ENCODE results near the gene MEIOB.

DNA sequence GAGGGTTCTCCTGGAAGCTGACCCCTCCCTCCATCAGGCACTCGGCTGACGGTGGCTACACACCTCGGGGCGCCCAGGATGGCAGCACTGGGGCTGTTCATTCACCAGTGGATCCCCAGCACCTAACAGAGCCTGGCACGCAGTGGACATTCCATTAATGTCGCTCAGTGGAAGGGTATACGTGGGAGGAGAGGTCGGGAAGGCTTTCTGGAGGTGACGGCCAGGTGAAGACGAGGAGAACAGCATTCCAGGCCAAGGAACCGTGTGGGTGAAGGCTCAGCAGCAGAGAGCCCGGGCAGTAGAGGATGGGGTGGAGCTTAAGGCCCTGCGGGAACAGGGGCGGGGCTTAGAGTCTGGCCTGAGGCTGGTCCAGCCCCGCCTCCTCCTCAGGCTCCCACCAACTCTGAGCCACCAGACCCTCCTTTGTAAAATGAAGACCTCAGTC lies 48.8 kb upstream of the MEIOB start:
- TF ChIP-seq EZH2 (IDR thresholded peaks at IDR 0.05; ENCODE audit: low read depth) = no peak
- TF ChIP-seq, protein P1, sequence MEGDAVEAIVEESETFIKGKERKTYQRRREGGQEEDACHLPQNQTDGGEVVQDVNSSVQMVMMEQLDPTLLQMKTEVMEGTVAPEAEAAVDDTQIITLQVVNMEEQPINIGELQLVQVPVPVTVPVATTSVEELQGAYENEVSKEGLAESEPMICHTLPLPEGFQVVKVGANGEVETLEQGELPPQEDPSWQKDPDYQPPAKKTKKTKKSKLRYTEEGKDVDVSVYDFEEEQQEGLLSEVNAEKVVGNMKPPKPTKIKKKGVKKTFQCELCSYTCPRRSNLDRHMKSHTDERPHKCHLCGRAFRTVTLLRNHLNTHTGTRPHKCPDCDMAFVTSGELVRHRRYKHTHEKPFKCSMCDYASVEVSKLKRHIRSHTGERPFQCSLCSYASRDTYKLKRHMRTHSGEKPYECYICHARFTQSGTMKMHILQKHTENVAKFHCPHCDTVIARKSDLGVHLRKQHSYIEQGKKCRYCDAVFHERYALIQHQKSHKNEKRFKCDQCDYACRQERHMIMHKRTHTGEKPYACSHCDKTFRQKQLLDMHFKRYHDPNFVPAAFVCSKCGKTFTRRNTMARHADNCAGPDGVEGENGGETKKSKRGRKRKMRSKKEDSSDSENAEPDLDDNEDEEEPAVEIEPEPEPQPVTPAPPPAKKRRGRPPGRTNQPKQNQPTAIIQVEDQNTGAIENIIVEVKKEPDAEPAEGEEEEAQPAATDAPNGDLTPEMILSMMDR (conservative IDR thresholded peaks at IDR 0.05) = no peak
